ENCODE results near the gene TCP11L2.

GRCh38 chr12:106358396-106359241 is 56.1 kb downstream of the TCP11L2 start:
- TF ChIP-seq, protein P1, sequence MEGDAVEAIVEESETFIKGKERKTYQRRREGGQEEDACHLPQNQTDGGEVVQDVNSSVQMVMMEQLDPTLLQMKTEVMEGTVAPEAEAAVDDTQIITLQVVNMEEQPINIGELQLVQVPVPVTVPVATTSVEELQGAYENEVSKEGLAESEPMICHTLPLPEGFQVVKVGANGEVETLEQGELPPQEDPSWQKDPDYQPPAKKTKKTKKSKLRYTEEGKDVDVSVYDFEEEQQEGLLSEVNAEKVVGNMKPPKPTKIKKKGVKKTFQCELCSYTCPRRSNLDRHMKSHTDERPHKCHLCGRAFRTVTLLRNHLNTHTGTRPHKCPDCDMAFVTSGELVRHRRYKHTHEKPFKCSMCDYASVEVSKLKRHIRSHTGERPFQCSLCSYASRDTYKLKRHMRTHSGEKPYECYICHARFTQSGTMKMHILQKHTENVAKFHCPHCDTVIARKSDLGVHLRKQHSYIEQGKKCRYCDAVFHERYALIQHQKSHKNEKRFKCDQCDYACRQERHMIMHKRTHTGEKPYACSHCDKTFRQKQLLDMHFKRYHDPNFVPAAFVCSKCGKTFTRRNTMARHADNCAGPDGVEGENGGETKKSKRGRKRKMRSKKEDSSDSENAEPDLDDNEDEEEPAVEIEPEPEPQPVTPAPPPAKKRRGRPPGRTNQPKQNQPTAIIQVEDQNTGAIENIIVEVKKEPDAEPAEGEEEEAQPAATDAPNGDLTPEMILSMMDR (IDR thresholded peaks at IDR 0.05), result no peak
- TF ChIP-seq POLR2A (IDR thresholded peaks at IDR 0.05), result no peak
